Brain microvascular endothelial cell (primary cell): Measurements from ENCODE around the gene TUBB8B.
"Not testable (repeated sequence)": the region's sequence is repeated elsewhere in the genome, so short reads cannot be mapped to it uniquely, and the experiment has no call there.

Source experiments
- DNase-seq: peaks from one replicate; pipeline ENCODE4 v3.0.0-alpha.2; 2020
- H3K27ac ChIP-seq: fragments of 250-450 bp; sonication (Bioruptor Pico); 2 replicates; pipeline ENCODE4 v1.5.1; 2020; ENCODE audit warnings: mild to moderate bottlenecking, moderate library complexity
- H3K27me3 ChIP-seq: fragments of 250-450 bp; sonication (Bioruptor Pico); replicated peaks from 2 replicates; pipeline ENCODE4 v1.5.1; 2020; ENCODE audit warnings: mild to moderate bottlenecking
- H3K36me3 ChIP-seq: fragments of 250-450 bp; sonication (Bioruptor Pico); replicated peaks from 2 replicates; pipeline ENCODE4 v1.5.1; 2020; ENCODE audit warnings: mild to moderate bottlenecking
- H3K4me3 ChIP-seq: 2 replicates; pipeline ENCODE4 v1.5.1; 2011; ENCODE audit warnings: low read depth, mild to moderate bottlenecking, control low read depth, low read length, moderate library complexity
- in situ Hi-C: cut with HindIII; loops from 2 replicates; pipeline ENCODE4 v1.10.0; 2017; ENCODE audit warnings: low sequenced_read_pairs, low pct_ligation_motif_present

The TUBB8B gene

GRCh38 chr18:49176-49665 lies at the start of gene TUBB8B:
TUBB8B (minus strand) TSS chr18:49615; CDS start chr18:49557, 58 bp downstream.
- in situ Hi-C loops, H3K27me3 ChIP-seq, H3K4me3 ChIP-seq, DNase-seq, H3K36me3 ChIP-seq, H3K27ac ChIP-seq: not testable (repeated sequence)

GRCh38 chr18:97252-97914 lies 48.0 kb upstream of the TUBB8B start:
- DNase-seq, H3K27me3 ChIP-seq, H3K4me3 ChIP-seq, in situ Hi-C loops, H3K36me3 ChIP-seq, H3K27ac ChIP-seq: not testable (repeated sequence)

- H3K27me3 ChIP-seq, DNase-seq, H3K36me3 ChIP-seq, H3K27ac ChIP-seq, in situ Hi-C loops, H3K4me3 ChIP-seq: not testable (repeated sequence)
Measured at GRCh38 chr18:96767-97131, 47.3 kb upstream of the TUBB8B start.

GRCh38 chr18:96101-96766 lies 46.8 kb upstream of the TUBB8B start:
- H3K27me3 ChIP-seq, DNase-seq, H3K27ac ChIP-seq, H3K4me3 ChIP-seq, H3K36me3 ChIP-seq, in situ Hi-C loops: not testable (repeated sequence)

- H3K36me3 ChIP-seq, H3K4me3 ChIP-seq, H3K27ac ChIP-seq, DNase-seq, H3K27me3 ChIP-seq, in situ Hi-C loops: not testable (repeated sequence)
Measured at GRCh38 chr18:95580-95979, 46.2 kb upstream of the TUBB8B start.

- H3K27ac ChIP-seq, H3K36me3 ChIP-seq, H3K27me3 ChIP-seq, H3K4me3 ChIP-seq, DNase-seq, in situ Hi-C loops: not testable (repeated sequence)
Measured at GRCh38 chr18:93897-94408, 44.5 kb upstream of the TUBB8B start.

- H3K27me3 ChIP-seq, DNase-seq, H3K27ac ChIP-seq, H3K36me3 ChIP-seq, H3K4me3 ChIP-seq, in situ Hi-C loops: not testable (repeated sequence)
Measured at GRCh38 chr18:91561-91960, 42.1 kb upstream of the TUBB8B start.

- in situ Hi-C loops, H3K27me3 ChIP-seq, H3K27ac ChIP-seq, DNase-seq, H3K36me3 ChIP-seq, H3K4me3 ChIP-seq: not testable (repeated sequence)
Measured at GRCh38 chr18:90396-91193, 41.2 kb upstream of the TUBB8B start.

- in situ Hi-C loops, H3K27ac ChIP-seq, H3K36me3 ChIP-seq, H3K27me3 ChIP-seq, H3K4me3 ChIP-seq, DNase-seq: not testable (repeated sequence)
Measured at GRCh38 chr18:89124-89523, 39.7 kb upstream of the TUBB8B start.

- H3K4me3 ChIP-seq, H3K36me3 ChIP-seq, in situ Hi-C loops, H3K27me3 ChIP-seq, DNase-seq, H3K27ac ChIP-seq: not testable (repeated sequence)
Measured at GRCh38 chr18:84801-85200, 35.4 kb upstream of the TUBB8B start.

- H3K36me3 ChIP-seq, H3K4me3 ChIP-seq, H3K27ac ChIP-seq, H3K27me3 ChIP-seq, DNase-seq, in situ Hi-C loops: not testable (repeated sequence)
Measured at GRCh38 chr18:82626-83209, 33.3 kb upstream of the TUBB8B start.

- H3K27ac ChIP-seq, H3K4me3 ChIP-seq, H3K36me3 ChIP-seq, DNase-seq, in situ Hi-C loops, H3K27me3 ChIP-seq: not testable (repeated sequence)
Measured at GRCh38 chr18:80881-81280, 31.5 kb upstream of the TUBB8B start.

- in situ Hi-C loops, H3K36me3 ChIP-seq, H3K27ac ChIP-seq, DNase-seq, H3K4me3 ChIP-seq, H3K27me3 ChIP-seq: not testable (repeated sequence)
Measured at GRCh38 chr18:80202-80601, 30.8 kb upstream of the TUBB8B start.

- H3K4me3 ChIP-seq, in situ Hi-C loops, H3K27ac ChIP-seq, DNase-seq, H3K36me3 ChIP-seq, H3K27me3 ChIP-seq: not testable (repeated sequence)
Measured at GRCh38 chr18:75525-76160, 26.2 kb upstream of the TUBB8B start.
